ENCODE results near the gene KRTAP20-2. TPM values are rescaled to one million over a fixed set of nuclear protein-coding genes. Genes with fewer than 3 reads are reported as not detected.

KRTAP20-2 gene
- total and polyA plus RNA-seq, 4 experiments from 2014 or later, result not detected

DNA sequence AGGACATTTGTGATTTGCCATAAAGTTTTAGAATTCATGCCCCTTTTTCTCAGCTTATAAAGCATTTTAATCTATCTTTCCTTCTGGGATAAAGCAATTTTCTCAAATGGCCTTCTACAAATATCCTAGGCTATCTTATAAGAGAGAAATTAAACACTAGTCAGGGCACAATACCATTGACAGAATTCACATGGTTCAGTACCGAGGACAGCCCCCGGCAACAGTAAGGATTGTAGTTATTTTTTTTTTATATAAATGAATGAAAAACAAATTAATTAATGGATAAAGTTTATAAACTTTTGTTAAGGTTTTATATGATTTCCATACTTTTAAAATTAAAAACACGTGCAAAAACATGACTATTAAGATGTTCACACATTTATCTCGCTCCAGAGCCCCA lies 6.9 kb upstream of the KRTAP20-2 start:
- ChIA-PET CTCF (ENCODE audit: partially characterized antibody) (no interaction called here), POLR2A (ENCODE audit: partially characterized antibody) (no interaction called here)
- Mint-ChIP-seq H3K4me3 (no peak overlapping the region), H3K27ac (no peak overlapping the region), H3K36me3 (no peaks in the 10 kb centered on the region), H3K27me3 (no peaks in the 10 kb centered on the region), H3K4me1 (no peaks in the 10 kb centered on the region), H3K9me3 (peaks cover 0 to 6% (median 0%) of the 10 kb centered on the region in 8 donors)
- H3K27me3 ChIP-seq (ENCODE audit: insufficient read depth, low read length), result no peaks in the 10 kb centered on the region
- intact Hi-C loops (cut with micrococcal nuclease), result no loop called here
- no peak overlapping the region for H3K4me3 ChIP-seq (ENCODE audit: low read length in 2 of 2)
- DNase-seq, result no peak
- no peaks in the 10 kb centered on the region for H3K4me1 ChIP-seq (ENCODE audit: insufficient read depth, low read length)
- H3K9me3 ChIP-seq (ENCODE audit: control insufficient read depth in 1 of 2, low read length in 2 of 2), result no peaks in the 10 kb centered on the region
- H3K27ac ChIP-seq (ENCODE audit: low read depth, low read length), result no peak overlapping the region
- H3K36me3 ChIP-seq (ENCODE audit: insufficient read depth, low read length), result no peaks in the 10 kb centered on the region

DNA sequence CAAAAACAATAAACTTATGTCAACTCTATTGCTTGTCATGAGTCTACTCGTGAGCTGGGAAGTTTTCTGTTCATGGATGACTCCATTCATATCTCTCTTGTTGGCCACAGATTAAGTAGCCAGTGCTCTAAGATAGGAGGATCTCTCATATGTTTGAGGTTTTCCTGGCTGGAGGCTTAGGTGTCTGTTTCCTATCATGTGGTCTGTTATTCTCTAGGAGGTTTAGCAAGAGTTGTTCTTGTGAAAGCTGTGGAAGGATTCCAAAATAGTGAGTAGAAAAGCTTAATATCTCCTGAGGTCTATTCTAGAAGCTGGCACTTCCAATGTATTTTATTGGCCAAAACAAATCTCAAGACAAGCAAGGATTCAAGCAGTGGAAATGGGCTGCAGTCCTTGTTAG lies 5.8 kb upstream of the KRTAP20-2 start:
- H3K4me1 ChIP-seq (ENCODE audit: insufficient read depth, low read length), result no peaks in the 10 kb centered on the region
- no peaks in the 10 kb centered on the region for H3K4me1 Mint-ChIP-seq
- no peak for DNase-seq
- intact Hi-C loops (cut with micrococcal nuclease), result no loop called here
- no peak overlapping the region for H3K4me3 Mint-ChIP-seq
- no peaks in the 10 kb centered on the region for H3K27me3 Mint-ChIP-seq
- ChIA-PET CTCF (ENCODE audit: partially characterized antibody) (no interaction called here), POLR2A (ENCODE audit: partially characterized antibody) (no interaction called here)
- no peak overlapping the region for H3K27ac Mint-ChIP-seq
- H3K9me3 ChIP-seq (ENCODE audit: control insufficient read depth in 1 of 2, low read length in 2 of 2), result no peaks in the 10 kb centered on the region
- H3K36me3 Mint-ChIP-seq, result no peaks in the 10 kb centered on the region
- H3K9me3 Mint-ChIP-seq, result peaks cover 0 to 3% (median 0%) of the 10 kb centered on the region in 8 donors
- no peaks in the 10 kb centered on the region for H3K36me3 ChIP-seq (ENCODE audit: insufficient read depth, low read length)
- no peaks in the 10 kb centered on the region for H3K27me3 ChIP-seq (ENCODE audit: insufficient read depth, low read length)
- H3K4me3 ChIP-seq (ENCODE audit: low read length in 2 of 2), result no peak overlapping the region
- no peak overlapping the region for H3K27ac ChIP-seq (ENCODE audit: low read depth, low read length)

GRCh38 chr21:30638686-30639085 lies 3.7 kb downstream of the KRTAP20-2 start:
- DNase-seq, result no peak
- peaks cover 0 to 9% (median 2%) of the 10 kb centered on the region in 8 donors for H3K9me3 Mint-ChIP-seq
- H3K4me3 Mint-ChIP-seq, result no peak overlapping the region
- H3K27ac ChIP-seq (ENCODE audit: low read depth, low read length), result no peak overlapping the region
- H3K4me1 ChIP-seq (ENCODE audit: insufficient read depth, low read length), result no peaks in the 10 kb centered on the region
- H3K4me3 ChIP-seq (ENCODE audit: low read length in 2 of 2), result no peak overlapping the region
- no peaks in the 10 kb centered on the region for H3K36me3 Mint-ChIP-seq
- H3K4me1 Mint-ChIP-seq, result no peaks in the 10 kb centered on the region
- no peaks in the 10 kb centered on the region for H3K36me3 ChIP-seq (ENCODE audit: insufficient read depth, low read length)
- H3K27ac Mint-ChIP-seq, result no peak overlapping the region
- H3K9me3 ChIP-seq (ENCODE audit: control insufficient read depth in 1 of 2, low read length in 2 of 2), result no peaks in the 10 kb centered on the region
- CTCF ChIA-PET (ENCODE audit: partially characterized antibody), result no interaction called here
- H3K27me3 Mint-ChIP-seq, result no peaks in the 10 kb centered on the region
- no peaks in the 10 kb centered on the region for H3K27me3 ChIP-seq (ENCODE audit: insufficient read depth, low read length)
- intact Hi-C loops (cut with micrococcal nuclease), result no loop called here
- POLR2A ChIA-PET (ENCODE audit: partially characterized antibody), result no interaction called here

GRCh38 chr21:30642564-30642963 lies 7.6 kb downstream of the KRTAP20-2 start, which contains the start of gene KRTAP20-3:
KRTAP20-3 (plus strand) TSS chr21:30642864.
- no peaks in the 10 kb centered on the region for H3K36me3 Mint-ChIP-seq
- H3K27me3 ChIP-seq (ENCODE audit: insufficient read depth, low read length), result no peaks in the 10 kb centered on the region
- no peaks in the 10 kb centered on the region for H3K9me3 ChIP-seq (ENCODE audit: control insufficient read depth in 1 of 2, low read length in 2 of 2)
- no peak within 1 kb of the TSS for H3K27ac Mint-ChIP-seq
- H3K4me3 ChIP-seq (ENCODE audit: low read length in 2 of 2), result no peak within 1 kb of the TSS
- ChIA-PET POLR2A (ENCODE audit: partially characterized antibody) (no interaction called here), CTCF (ENCODE audit: partially characterized antibody) (no interaction called here)
- H3K4me3 Mint-ChIP-seq, result no peak within 1 kb of the TSS
- no peaks in the 10 kb centered on the region for H3K36me3 ChIP-seq (ENCODE audit: insufficient read depth, low read length)
- H3K4me1 Mint-ChIP-seq, result no peaks in the 10 kb centered on the region
- intact Hi-C loops (cut with micrococcal nuclease), result no loop called here
- H3K9me3 Mint-ChIP-seq, result peaks cover 0 to 12% (median 2%) of the 10 kb centered on the region in 8 donors
- no peaks in the 10 kb centered on the region for H3K4me1 ChIP-seq (ENCODE audit: insufficient read depth, low read length)
- no peak for DNase-seq
- H3K27ac ChIP-seq (ENCODE audit: low read depth, low read length), result no peak within 1 kb of the TSS
- H3K27me3 Mint-ChIP-seq, result no peaks in the 10 kb centered on the region

DNA sequence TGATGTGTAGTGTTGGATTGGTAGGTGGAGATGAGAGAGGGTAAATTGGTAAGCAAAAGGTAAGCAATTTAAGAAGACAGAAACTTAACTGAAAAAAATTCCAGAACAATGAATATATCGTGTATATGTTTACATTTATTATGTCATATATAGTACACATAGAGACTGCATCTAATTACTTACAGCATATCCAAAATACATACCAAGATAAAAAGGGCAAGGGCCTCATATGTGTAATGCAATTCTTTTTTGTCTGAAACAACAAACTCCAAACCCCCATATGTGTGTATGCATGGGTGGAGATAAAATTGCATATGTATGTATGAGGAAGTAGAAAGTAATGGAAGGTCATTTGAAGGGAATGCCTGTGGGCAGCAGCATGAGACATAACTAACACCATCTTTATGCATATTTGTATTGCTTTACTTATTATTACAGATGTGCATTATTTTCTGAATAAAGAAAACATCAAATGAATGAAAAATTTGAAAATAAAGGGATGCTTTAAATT lies 12.0 kb downstream of the KRTAP20-2 start:
- POLR2A ChIA-PET (ENCODE audit: partially characterized antibody), result no interaction called here
- CTCF ChIA-PET (ENCODE audit: partially characterized antibody), result no interaction called here
- no peaks in the 10 kb centered on the region for H3K36me3 ChIP-seq (ENCODE audit: insufficient read depth, low read length)
- H3K4me1 ChIP-seq (ENCODE audit: insufficient read depth, low read length), result no peaks in the 10 kb centered on the region
- no peak overlapping the region for H3K4me3 Mint-ChIP-seq
- H3K27ac Mint-ChIP-seq, result no peak overlapping the region
- no peaks in the 10 kb centered on the region for H3K36me3 Mint-ChIP-seq
- no peak overlapping the region for H3K4me3 ChIP-seq (ENCODE audit: low read length in 2 of 2)
- peaks cover 0 to 3% of the 10 kb centered on the region in 2 donors for H3K27me3 Mint-ChIP-seq
- no peaks in the 10 kb centered on the region for H3K4me1 Mint-ChIP-seq
- no peaks in the 10 kb centered on the region for H3K27me3 ChIP-seq (ENCODE audit: insufficient read depth, low read length)
- intact Hi-C loops (cut with micrococcal nuclease), result no loop called here
- no peak overlapping the region for H3K27ac ChIP-seq (ENCODE audit: low read depth, low read length)
- H3K9me3 ChIP-seq (ENCODE audit: control insufficient read depth in 1 of 2, low read length in 2 of 2), result no peaks in the 10 kb centered on the region
- DNase-seq, result no peak
- H3K9me3 Mint-ChIP-seq, result peaks cover 0 to 5% (median 3%) of the 10 kb centered on the region in 8 donors

- no peaks in the 10 kb centered on the region for H3K4me1 Mint-ChIP-seq
Measured at GRCh38 chr21:30652891-30653290, 17.9 kb downstream of the KRTAP20-2 start.

GRCh38 chr21:30668776-30669175 lies 33.8 kb downstream of the KRTAP20-2 start:
- no peaks in the 10 kb centered on the region for H3K36me3 Mint-ChIP-seq
- intact Hi-C loops (cut with micrococcal nuclease), result no loop called here
- H3K36me3 ChIP-seq (ENCODE audit: insufficient read depth, low read length), result no peaks in the 10 kb centered on the region
- H3K4me3 ChIP-seq (ENCODE audit: low read length in 2 of 2), result no peak overlapping the region
- ChIA-PET POLR2A (ENCODE audit: partially characterized antibody) (no interaction called here), CTCF (ENCODE audit: partially characterized antibody) (no interaction called here)
- DNase-seq, result no peak
- no peaks in the 10 kb centered on the region for H3K9me3 ChIP-seq (ENCODE audit: control insufficient read depth in 1 of 2, low read length in 2 of 2)
- H3K27me3 Mint-ChIP-seq, result peaks cover 0 to 3% of the 10 kb centered on the region in 2 donors
- peaks cover 0 to 6% (median under 1%) of the 10 kb centered on the region in 8 donors for H3K9me3 Mint-ChIP-seq
- H3K4me1 Mint-ChIP-seq, result no peaks in the 10 kb centered on the region
- H3K27me3 ChIP-seq (ENCODE audit: insufficient read depth, low read length), result no peaks in the 10 kb centered on the region
- H3K4me3 Mint-ChIP-seq, result no peak overlapping the region
- H3K4me1 ChIP-seq (ENCODE audit: insufficient read depth, low read length), result no peaks in the 10 kb centered on the region
- H3K27ac ChIP-seq (ENCODE audit: low read depth, low read length), result no peak overlapping the region
- no peak overlapping the region for H3K27ac Mint-ChIP-seq

More at GRCh38 chr21:30652891-30653290, 17.9 kb downstream of the KRTAP20-2 start:
- Mint-ChIP-seq H3K36me3 (no peaks in the 10 kb centered on the region), H3K27me3 (peaks cover 0 to 4% of the 10 kb centered on the region in 2 donors), H3K27ac (no peak overlapping the region), H3K4me3 (no peak overlapping the region), H3K9me3 (peaks cover 0 to 3% (median 0%) of the 10 kb centered on the region in 8 donors)
- Histone ChIP-seq H3K36me3 (ENCODE audit: insufficient read depth, low read length) (no peaks in the 10 kb centered on the region), H3K27me3 (ENCODE audit: insufficient read depth, low read length) (no peaks in the 10 kb centered on the region), H3K27ac (ENCODE audit: low read depth, low read length) (no peak overlapping the region), H3K9me3 (ENCODE audit: control insufficient read depth in 1 of 2, low read length in 2 of 2) (no peaks in the 10 kb centered on the region), H3K4me1 (ENCODE audit: insufficient read depth, low read length) (no peaks in the 10 kb centered on the region), H3K4me3 (ENCODE audit: low read length in 2 of 2) (no peak overlapping the region)
- DNase-seq, result no peak
- ChIA-PET POLR2A (ENCODE audit: partially characterized antibody) (no interaction called here), CTCF (ENCODE audit: partially characterized antibody) (no interaction called here)
- intact Hi-C loops (cut with micrococcal nuclease), result no loop called here
